Measurements from ENCODE around the gene COL4A1.

GRCh38 chr13:110302997-110303396 is 4.0 kb downstream of the COL4A1 start:
- TF ChIP-seq CTCF (IDR thresholded peaks at IDR 0.05; ENCODE audit: low read length) (no peak), EZH2 (optimal IDR thresholded peaks at IDR 0.05; ENCODE audit: low read depth, low read length) (no peak)

Measured in MM.1S (cell line).